Measurements from ENCODE around the gene PILRB.
"Not testable (repeated sequence)": the region's sequence is repeated elsewhere in the genome, so short reads cannot be mapped to it uniquely, and the experiment has no call there.

Gene PILRB

GRCh38 chr7:100376066-100376465 lies 18.1 kb downstream of the PILRB start:
- DNase-seq (ENCODE audit: low read depth): no peak

GRCh38 chr7:100378114-100378755 lies 20.3 kb downstream of the PILRB start:
- DNase-seq (ENCODE audit: low read depth): no peak

GRCh38 chr7:100380196-100380595 lies 22.3 kb downstream of the PILRB start:
- DNase-seq (ENCODE audit: low read depth): no peak

- not testable (repeated sequence) for DNase-seq (ENCODE audit: low read depth)
Observed at GRCh38 chr7:100381531-100382233, 23.8 kb downstream of the PILRB start.

- DNase-seq (ENCODE audit: low read depth): not testable (repeated sequence)
Observed at GRCh38 chr7:100382234-100382853, 24.4 kb downstream of the PILRB start.

- no peak for DNase-seq (ENCODE audit: low read depth)
Observed at GRCh38 chr7:100384628-100385294, 26.8 kb downstream of the PILRB start.

- no peak for DNase-seq (ENCODE audit: low read depth)
Observed at GRCh38 chr7:100386940-100387339, 29.0 kb downstream of the PILRB start.

GRCh38 chr7:100387695-100388094 lies 29.8 kb downstream of the PILRB start:
- DNase-seq (ENCODE audit: low read depth): no peak

- DNase-seq (ENCODE audit: low read depth): no peak
Observed at GRCh38 chr7:100389437-100390088, 31.6 kb downstream of the PILRB start.

- DNase-seq (ENCODE audit: low read depth): no peak
Observed at GRCh38 chr7:100390286-100391009, 32.5 kb downstream of the PILRB start.

- DNase-seq (ENCODE audit: low read depth): no peak
Observed at GRCh38 chr7:100393233-100393905, 35.5 kb downstream of the PILRB start.

GRCh38 chr7:100394077-100394476 lies 36.2 kb downstream of the PILRB start:
- DNase-seq (ENCODE audit: low read depth): no peak

- no peak for DNase-seq (ENCODE audit: low read depth)
Observed at GRCh38 chr7:100396421-100396982, 38.6 kb downstream of the PILRB start.

GRCh38 chr7:100397315-100398081 lies 39.6 kb downstream of the PILRB start:
- no peak for DNase-seq (ENCODE audit: low read depth)

- no peak for DNase-seq (ENCODE audit: low read depth)
Observed at GRCh38 chr7:100398239-100398638, 40.3 kb downstream of the PILRB start.

GRCh38 chr7:100400041-100400440 lies 42.1 kb downstream of the PILRB start:
- no peak for DNase-seq (ENCODE audit: low read depth)

GRCh38 chr7:100400656-100401055 lies 42.7 kb downstream of the PILRB start:
- DNase-seq (ENCODE audit: low read depth): no peak

GRCh38 chr7:100401811-100402210 lies 43.9 kb downstream of the PILRB start:
- no peak for DNase-seq (ENCODE audit: low read depth)

- DNase-seq (ENCODE audit: low read depth): no peak
Observed at GRCh38 chr7:100402241-100402640, 44.3 kb downstream of the PILRB start.

- no peak for DNase-seq (ENCODE audit: low read depth)
Observed at GRCh38 chr7:100406767-100407166, 48.9 kb downstream of the PILRB start.

Data from stromal cell of bone marrow (primary cell).